COLO829 (cell line): ENCODE results near the gene MAN1C1.
"Not testable (repeated sequence)": the region's sequence is repeated elsewhere in the genome, so short reads cannot be mapped to it uniquely, and the experiment has no call there.

Experiments
- DNase-seq: peaks from one replicate; pipeline ENCODE4 v3.0.0; 2012; ENCODE audit warnings: low spot score

Gene MAN1C1

DNA sequence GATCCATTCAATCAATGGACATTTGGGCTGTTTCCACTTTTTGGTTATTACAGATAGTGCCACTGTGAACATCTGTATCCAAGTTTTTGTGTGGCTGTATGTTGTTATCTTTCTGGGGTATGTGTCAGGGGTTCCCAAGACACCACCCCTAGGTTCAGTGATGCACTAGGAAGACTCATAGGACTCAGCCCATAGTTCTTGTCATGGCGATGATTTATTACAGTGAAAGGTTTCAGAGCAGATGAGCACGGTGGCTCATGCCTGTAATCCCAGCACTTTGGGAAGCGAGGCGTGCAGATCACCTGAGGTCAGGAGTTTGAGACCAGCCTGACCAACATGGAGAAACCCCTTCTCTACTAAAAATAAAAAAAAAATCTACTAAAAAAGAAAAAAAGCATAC is 64.1 kb downstream of the MAN1C1 start:
- no peak for DNase-seq

GRCh38 chr1:25682059-25682601 is 65.5 kb downstream of the MAN1C1 start:
- no peak for DNase-seq

DNA sequence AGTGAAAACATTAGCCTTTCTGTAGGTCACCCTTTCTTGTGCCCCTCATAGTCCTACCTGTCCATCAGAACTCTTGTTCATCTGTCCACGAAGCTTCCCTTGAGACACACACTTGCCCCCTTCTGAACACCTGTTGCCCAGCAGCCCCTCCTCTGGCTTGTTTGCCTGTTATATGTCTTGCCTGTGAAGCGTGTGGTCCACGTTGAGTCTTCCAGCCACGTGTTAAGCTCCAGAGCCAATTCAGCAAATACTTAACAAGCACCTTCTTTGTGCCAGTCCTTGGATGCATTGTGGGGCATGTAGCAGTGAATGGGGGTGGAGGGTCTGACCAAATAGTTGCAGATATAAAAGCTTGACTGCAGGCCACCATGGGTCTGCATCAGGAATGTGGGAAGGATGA is 66.6 kb downstream of the MAN1C1 start:
- no peak for DNase-seq

- no peak for DNase-seq
Observed at GRCh38 chr1:25683731-25684130, 67.1 kb downstream of the MAN1C1 start.

GRCh38 chr1:25684216-25684965 is 67.8 kb downstream of the MAN1C1 start:
- no peak for DNase-seq

DNA sequence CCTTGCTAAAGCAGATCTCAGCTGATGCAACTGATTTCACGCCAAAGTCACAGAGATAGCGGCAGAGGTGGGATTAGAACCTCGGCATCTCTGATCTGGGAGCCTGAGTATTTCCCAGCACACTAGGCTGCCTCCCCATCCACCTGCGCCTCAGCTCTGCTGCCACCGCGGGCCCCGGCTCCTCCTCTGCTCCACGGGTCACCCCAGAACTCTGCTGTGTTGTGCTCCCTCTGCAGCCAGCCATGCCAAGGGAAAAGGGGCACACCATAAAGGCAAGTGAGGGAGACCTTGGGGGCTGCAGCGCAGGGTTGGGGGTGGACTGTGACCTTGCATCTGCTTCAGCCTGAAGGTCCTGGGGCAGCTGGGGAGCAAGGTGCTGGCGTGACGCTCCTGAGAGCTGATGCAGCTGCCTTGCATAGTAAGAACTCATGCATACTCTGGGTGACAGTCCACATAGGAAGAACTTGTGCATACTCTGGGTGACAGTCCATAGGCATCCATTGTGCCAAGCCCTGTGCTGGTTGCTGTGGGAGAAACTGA is 68.7 kb downstream of the MAN1C1 start:
- DNase-seq = no peak

- no peak for DNase-seq
Observed at GRCh38 chr1:25685938-25686665, 69.5 kb downstream of the MAN1C1 start.

GRCh38 chr1:25687221-25688017 is 70.8 kb downstream of the MAN1C1 start:
- no peak for DNase-seq

- no peak for DNase-seq
Observed at GRCh38 chr1:25688390-25689119, 72.0 kb downstream of the MAN1C1 start.

GRCh38 chr1:25689686-25690381 is 73.2 kb downstream of the MAN1C1 start:
- DNase-seq = no peak

GRCh38 chr1:25690396-25690956 is 73.9 kb downstream of the MAN1C1 start:
- DNase-seq = no peak

- DNase-seq = no peak
Observed at GRCh38 chr1:25691211-25691610, 74.6 kb downstream of the MAN1C1 start.

GRCh38 chr1:25692560-25692959 is 76.0 kb downstream of the MAN1C1 start:
- DNase-seq = no peak

GRCh38 chr1:25694167-25695007 is 77.8 kb downstream of the MAN1C1 start:
- DNase-seq = no peak

DNA sequence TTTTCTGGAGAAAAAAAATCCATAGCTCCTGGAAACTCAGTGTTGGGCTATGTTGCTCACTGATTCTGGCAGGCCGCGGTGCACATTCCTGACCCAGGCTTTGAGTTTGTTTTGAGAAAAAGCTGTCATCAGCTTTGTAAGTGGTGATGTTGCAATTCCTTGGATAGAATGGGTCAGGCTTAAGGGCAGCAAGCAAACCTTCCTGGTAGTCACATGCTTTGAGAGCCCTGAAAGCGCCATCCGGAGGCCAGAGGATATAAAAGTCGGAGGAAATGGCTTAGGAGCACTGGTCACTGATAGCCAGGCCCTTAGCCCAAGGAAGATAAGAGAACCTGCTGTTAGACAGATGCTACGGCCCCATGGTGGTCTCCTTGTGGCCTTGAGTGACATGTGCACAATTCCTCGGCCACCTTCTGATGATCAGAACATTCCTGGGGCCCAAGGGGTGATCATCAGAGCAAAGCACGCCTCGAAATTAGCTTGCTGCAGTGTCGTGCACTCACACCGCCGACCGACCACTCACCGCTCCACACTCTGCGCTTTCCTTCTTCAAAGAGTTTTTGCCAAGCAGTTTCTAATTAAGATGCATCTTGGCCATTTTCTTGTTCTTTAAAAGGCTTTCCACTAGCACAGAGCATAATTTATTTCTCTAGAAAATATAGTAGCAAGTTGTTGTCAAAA is 78.6 kb downstream of the MAN1C1 start:
- DNase-seq = no peak

DNA sequence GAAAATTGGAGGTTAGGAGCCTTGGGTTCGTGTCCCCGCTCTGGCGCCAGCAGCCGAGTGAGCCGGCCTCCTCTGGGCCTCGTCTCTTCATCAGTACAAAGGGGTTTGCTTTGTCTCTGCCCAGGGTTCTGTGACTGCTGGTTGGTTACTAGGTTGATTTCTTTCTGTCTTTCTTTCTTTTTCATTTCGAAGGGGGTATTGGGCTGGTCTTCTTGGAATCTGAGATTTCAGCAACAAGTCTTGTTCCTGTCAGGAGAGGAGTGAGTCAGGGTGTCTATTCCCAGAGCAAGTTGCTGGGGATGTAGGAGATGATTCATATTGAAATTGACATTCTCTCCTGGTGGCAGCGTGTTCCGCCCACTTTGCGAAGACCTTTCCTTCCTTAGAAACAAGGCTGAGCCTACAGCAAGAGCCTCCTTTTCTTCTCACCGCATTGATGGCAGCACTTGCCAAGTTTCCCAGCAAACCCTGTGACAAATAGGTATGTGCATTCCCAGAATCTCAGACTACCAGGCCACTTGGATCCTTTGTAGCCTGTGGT is 79.2 kb downstream of the MAN1C1 start:
- peak; percentile 61 for DNase-seq

DNA sequence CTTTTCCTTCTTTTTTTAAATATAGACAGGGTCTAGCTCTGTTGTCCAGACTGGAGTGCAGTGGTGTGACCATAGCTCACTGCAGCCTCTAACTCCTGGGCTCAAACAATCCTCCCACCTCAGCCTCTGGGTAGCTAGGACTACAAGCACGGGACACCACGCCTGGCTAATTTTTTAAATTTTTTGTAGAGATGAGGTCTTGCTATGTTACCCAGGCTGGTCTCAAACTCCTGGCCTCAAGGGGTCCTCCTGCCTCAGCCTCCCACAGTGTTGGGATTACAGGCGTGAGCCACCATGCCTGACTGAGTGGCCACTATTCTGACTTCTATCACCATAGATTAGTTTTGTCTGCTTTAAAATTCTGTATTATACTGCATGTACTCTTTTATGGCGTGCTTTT is 80.1 kb downstream of the MAN1C1 start:
- DNase-seq = not testable (repeated sequence)

- DNase-seq = no peak
Observed at GRCh38 chr1:25697435-25698217, 81.0 kb downstream of the MAN1C1 start.
